ENCODE measurements around the gene MTUS2.

DNA sequence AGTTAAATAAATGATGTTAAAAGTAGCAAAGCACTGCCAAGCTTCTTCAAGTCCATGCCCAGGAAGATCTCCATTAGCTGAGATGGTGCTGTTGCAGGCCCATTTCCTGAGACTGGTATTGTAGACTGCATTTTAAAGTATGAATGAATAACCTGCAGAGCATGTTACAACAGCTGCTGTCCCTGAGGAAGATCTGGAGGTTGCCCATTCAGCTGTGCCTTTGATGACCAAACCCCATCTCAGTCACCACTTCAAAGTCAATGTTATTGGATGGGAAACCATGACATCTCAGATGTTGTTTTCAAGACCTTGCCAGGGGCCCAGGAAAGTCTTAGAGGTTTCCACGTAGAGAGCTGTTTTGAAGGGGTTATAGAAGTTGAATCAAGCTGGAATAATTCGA is 281.3 kb downstream of the MTUS2 start:
- TF ChIP-seq, protein P1, sequence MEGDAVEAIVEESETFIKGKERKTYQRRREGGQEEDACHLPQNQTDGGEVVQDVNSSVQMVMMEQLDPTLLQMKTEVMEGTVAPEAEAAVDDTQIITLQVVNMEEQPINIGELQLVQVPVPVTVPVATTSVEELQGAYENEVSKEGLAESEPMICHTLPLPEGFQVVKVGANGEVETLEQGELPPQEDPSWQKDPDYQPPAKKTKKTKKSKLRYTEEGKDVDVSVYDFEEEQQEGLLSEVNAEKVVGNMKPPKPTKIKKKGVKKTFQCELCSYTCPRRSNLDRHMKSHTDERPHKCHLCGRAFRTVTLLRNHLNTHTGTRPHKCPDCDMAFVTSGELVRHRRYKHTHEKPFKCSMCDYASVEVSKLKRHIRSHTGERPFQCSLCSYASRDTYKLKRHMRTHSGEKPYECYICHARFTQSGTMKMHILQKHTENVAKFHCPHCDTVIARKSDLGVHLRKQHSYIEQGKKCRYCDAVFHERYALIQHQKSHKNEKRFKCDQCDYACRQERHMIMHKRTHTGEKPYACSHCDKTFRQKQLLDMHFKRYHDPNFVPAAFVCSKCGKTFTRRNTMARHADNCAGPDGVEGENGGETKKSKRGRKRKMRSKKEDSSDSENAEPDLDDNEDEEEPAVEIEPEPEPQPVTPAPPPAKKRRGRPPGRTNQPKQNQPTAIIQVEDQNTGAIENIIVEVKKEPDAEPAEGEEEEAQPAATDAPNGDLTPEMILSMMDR (IDR thresholded peaks at IDR 0.05; ENCODE audit: low read depth, low read length, poor library complexity, severe bottlenecking) = no peak
- TF ChIP-seq EZH2phosphoT487 (IDR thresholded peaks at IDR 0.05; ENCODE audit: borderline replicate concordance, low read length) = no peak

Data from DOHH2 (cell line).